MG63 (cell line): Measurements from ENCODE around the gene PHLDA3. TPM values are rescaled to one million over a fixed set of nuclear protein-coding genes. Genes with fewer than 3 reads are reported as not detected.
"Not testable (repeated sequence)": the region's sequence is repeated elsewhere in the genome, so short reads cannot be mapped to it uniquely, and the experiment has no call there.

ENCODE experiments used
- DNase-seq: peaks from one replicate; pipeline ENCODE4 v3.0.0-alpha.2; 2020
- H3K27me3 ChIP-seq: fragments of 250-450 bp; sonication (Bioruptor Pico); 2 replicates; pipeline ENCODE4 v1.5.1; 2020; ENCODE audit warnings: mild to moderate bottlenecking, moderate library complexity
- H3K36me3 ChIP-seq: fragments of 250-450 bp; sonication (Bioruptor Pico); 2 replicates; pipeline ENCODE4 v1.5.1; 2020; ENCODE audit warnings: mild to moderate bottlenecking, moderate library complexity
- H3K4me3 ChIP-seq: fragments of 250-450 bp; sonication (Bioruptor Pico); 2 replicates; pipeline ENCODE4 v1.5.1; 2020; ENCODE audit warnings: mild to moderate bottlenecking, moderate library complexity
- H3K9me3 ChIP-seq: fragments of 250-450 bp; sonication (Bioruptor Pico); 2 replicates; pipeline ENCODE4 v1.5.1; 2020; ENCODE audit warnings: mild to moderate bottlenecking, moderate library complexity
- total RNA-seq: library from RNA; depleted of rRNA; stranded (reverse); fragments of >200 nt; shearing (Covaris generic); gene quantifications from 2 replicates; pipeline ENCODE4 v1.2.3, GENCODE V29; 2014; ENCODE audit warnings: low replicate concordance

PHLDA3 gene
- total RNA-seq, 1 experiment from 2014 or later, result 72.2 TPM

DNA sequence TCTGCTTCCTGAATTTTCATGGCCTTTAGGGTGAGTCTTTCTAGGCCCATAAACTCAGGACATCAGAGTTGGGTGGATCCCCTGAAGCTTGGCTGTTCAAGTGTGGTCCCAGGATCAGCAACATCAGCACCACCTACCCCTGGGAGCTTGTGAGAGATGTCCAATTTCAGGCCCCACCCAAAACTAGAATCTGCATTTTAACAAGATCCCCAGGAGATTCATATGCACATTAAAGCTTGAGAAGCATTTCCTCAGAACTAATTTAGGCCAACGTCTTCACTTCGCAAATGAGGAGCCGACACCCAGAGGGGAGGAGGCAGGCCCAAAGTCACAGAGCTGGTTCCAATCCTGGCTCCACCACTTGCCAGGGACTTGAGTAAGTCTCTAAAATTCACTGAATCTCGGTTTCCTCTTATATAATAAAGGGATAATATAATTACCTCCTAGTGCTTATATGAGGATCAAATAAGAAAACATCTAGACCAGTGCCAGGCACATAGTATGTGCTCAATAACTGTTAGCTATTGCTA, 10.3 kb upstream of the PHLDA3 start:
- H3K36me3 ChIP-seq, result peaks cover 4% of the 10 kb centered on the region; the same call in 1 of the 2 replicates
- H3K27me3 ChIP-seq, result no peaks in the 10 kb centered on the region
- H3K4me3 ChIP-seq, result no peak overlapping the region
- H3K9me3 ChIP-seq, result no peaks in the 10 kb centered on the region
- DNase-seq, result no peak

DNA sequence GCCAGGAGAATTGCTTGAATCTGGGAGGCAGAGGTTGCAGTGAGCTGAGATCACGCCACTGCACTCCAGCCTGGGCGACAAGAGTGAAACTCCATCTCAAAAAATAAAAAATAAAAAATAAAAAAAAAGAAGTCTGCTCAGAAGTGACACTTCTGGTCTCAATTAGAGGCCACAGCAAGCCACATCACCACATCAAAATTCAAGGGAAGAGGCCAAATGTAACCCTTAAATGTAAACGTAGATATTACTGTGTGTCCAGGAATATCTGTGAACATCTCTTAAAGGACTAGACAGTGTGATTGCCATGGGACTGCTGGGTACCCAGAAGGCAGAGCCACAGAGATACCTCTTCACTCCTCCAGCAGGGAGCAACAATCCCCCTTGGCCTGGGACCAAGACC, 9.7 kb upstream of the PHLDA3 start:
- H3K4me3 ChIP-seq, H3K36me3 ChIP-seq, H3K27me3 ChIP-seq, H3K9me3 ChIP-seq, DNase-seq: not testable (repeated sequence)

- H3K9me3 ChIP-seq, result no peaks in the 10 kb centered on the region
- H3K4me3 ChIP-seq, result no peak overlapping the region
- H3K27me3 ChIP-seq, result no peaks in the 10 kb centered on the region
- peak; percentile 79 for DNase-seq
- no peaks in the 10 kb centered on the region for H3K36me3 ChIP-seq
Measured at GRCh38 chr1:201476670-201477344, 7.8 kb upstream of the PHLDA3 start.

GRCh38 chr1:201475915-201476669, 7.1 kb upstream of the PHLDA3 start:
- Histone ChIP-seq H3K27me3 (no peaks in the 10 kb centered on the region), H3K9me3 (no peaks in the 10 kb centered on the region), H3K36me3 (no peaks in the 10 kb centered on the region), H3K4me3 (no peak overlapping the region)
- no peak for DNase-seq

DNA sequence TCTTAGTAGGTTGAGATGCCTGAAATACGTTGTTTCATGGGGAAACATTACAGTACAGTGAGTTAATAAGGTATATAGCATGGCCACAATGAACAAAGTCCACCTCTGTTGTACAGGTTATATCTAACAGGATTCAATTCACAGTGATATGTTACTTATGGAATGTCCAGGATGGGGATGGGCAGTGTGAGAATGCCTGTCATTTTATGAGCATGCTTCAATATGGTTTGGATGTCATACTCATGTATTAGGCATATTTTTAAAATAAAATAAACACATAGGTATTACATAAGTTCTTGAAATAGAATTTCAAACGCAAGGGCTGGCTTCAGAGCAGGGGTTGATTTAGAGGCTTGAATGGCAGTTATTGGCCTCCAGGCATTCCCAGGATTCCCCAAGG, 6.1 kb upstream of the PHLDA3 start:
- Histone ChIP-seq H3K36me3 (no peaks in the 10 kb centered on the region), H3K9me3 (no peaks in the 10 kb centered on the region), H3K27me3 (no peaks in the 10 kb centered on the region), H3K4me3 (no peak overlapping the region)
- DNase-seq, result peak; percentile 62

DNA sequence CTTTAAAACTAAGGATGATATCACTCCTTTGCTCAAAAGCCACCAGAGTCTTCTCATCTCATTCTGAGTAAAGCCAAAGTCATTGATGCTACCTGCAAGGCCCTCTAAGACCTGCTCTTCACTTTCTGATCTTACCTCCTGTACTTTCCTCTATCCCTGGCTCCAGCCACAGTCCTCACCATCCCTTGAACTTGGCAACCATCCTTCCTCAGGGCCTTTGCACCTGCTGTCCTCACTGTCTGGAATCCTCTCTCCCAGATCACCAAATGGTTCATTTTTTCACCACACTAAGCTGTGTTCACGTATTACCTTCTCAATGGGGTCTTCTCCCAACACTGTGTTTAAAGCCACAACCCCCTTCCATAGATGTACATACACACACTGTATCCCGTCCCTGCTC, 4.3 kb upstream of the PHLDA3 start:
- no peaks in the 10 kb centered on the region for H3K27me3 ChIP-seq
- H3K36me3 ChIP-seq, result no peaks in the 10 kb centered on the region
- DNase-seq, result no peak
- no peaks in the 10 kb centered on the region for H3K9me3 ChIP-seq
- H3K4me3 ChIP-seq, result no peak overlapping the region

DNA sequence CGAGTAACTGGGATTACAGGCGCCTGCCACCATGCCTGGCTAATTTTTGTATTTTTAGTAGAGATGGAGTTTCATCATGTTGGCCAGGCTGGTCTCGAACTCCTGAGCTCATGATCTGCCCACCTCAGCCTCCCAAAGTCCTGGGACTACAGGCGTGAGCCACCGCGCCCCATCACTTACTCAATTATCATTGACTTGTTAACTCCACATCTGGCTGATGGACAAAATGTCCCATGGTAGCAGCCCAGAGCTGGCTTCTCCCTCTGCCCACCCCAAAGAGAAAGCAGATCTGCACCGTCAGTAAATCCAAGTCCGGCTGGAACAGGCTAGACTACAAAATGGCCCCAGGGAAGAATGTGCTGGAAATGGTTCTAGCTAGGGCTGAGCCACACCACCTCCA, 3.3 kb upstream of the PHLDA3 start:
- H3K9me3 ChIP-seq, H3K36me3 ChIP-seq, H3K27me3 ChIP-seq, DNase-seq, H3K4me3 ChIP-seq: not testable (repeated sequence)

GRCh38 chr1:201471772-201472171, 2.8 kb upstream of the PHLDA3 start:
- H3K9me3 ChIP-seq, result no peaks in the 10 kb centered on the region
- peaks cover 3% of the 10 kb centered on the region; the same call in 1 of the 2 replicates for H3K36me3 ChIP-seq
- peak; percentile 74 for DNase-seq

DNA sequence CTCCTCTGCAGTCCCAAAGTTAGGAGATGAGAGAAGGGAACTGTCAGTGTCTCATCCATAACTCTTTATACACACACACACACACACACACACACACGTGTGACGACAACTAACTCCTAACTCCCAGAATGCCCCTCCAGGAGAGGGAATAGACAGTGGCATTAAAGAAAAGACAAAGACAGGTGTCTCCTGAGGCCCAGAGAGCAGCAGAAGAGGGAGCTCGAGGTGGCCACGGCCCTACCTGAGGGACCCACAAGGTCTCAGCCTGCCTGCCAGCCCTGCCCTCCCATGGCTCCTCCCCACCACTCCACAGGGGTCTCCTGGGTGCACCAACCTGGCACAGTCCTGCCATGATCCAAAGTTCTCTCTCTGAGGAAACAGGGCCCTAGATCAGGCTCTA, 1.6 kb upstream of the PHLDA3 start:
- H3K27me3 ChIP-seq, result no peaks in the 10 kb centered on the region
- no peak overlapping the region for H3K4me3 ChIP-seq
- no peak for DNase-seq
- no peaks in the 10 kb centered on the region for H3K9me3 ChIP-seq
- H3K36me3 ChIP-seq, result peaks cover 10% of the 10 kb centered on the region

More at GRCh38 chr1:201471772-201472171, 2.8 kb upstream of the PHLDA3 start:
- no peak overlapping the region for H3K4me3 ChIP-seq
- H3K27me3 ChIP-seq, result no peaks in the 10 kb centered on the region

DNA sequence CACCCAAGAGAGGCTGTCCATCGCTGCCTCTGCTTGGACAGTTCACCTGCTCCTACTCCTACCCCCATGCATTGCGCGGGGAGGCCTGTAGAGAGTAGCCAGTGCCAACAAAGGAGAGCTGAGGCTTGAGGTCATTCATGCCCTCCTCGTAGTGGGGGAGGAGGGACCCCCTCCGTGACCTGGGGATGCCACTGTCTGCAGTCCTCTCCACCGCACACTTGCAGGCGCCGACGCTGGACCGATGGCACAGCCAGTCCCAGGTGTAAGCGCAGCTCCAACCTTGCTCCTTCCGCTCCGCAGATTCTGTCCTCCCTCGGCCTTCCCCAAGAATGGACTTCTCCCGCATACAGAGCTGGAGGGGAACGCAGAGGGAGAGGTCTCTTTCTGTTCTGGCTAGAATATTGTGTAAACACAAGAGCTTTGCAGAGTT, 672 bp upstream of the PHLDA3 start:
- Histone ChIP-seq H3K36me3 (peaks cover 19% of the 10 kb centered on the region), H3K27me3 (no peaks in the 10 kb centered on the region), H3K9me3 (no peaks in the 10 kb centered on the region), H3K4me3 (peak overlapping the region; percentile 69)
- DNase-seq, result no peak

DNA sequence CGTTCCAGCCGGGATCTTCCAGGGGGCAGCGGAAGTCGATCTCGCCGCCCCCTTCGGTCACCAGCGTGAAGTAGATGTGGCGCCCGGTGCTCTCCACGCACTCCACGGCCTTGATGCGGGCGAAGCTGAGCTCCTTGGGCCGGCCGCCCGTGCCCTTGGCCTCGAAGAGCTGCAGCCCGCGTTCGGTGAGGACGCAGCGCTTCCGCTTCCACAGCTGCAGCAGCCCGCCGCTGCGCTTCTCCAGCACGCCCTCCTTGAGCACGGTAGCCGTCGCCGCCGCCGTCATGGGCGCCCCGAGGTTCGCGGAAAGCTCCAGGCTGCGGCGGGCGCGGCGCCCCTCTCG, 516 bp downstream of the PHLDA3 start:
- no peaks in the 10 kb centered on the region for H3K9me3 ChIP-seq
- H3K27me3 ChIP-seq, result no peaks in the 10 kb centered on the region
- H3K36me3 ChIP-seq, result peaks cover 23% of the 10 kb centered on the region
- peak; percentile 53 for DNase-seq
- H3K4me3 ChIP-seq, result peak overlapping the region; percentile 69

GRCh38 chr1:201466492-201466891, 2.5 kb downstream of the PHLDA3 start:
- peaks cover 23% of the 10 kb centered on the region for H3K36me3 ChIP-seq
- peak overlapping the region; percentile 69; the same call in 1 of the 2 replicates for H3K4me3 ChIP-seq
- peak; percentile 77 for DNase-seq
- H3K9me3 ChIP-seq, result no peaks in the 10 kb centered on the region
- no peaks in the 10 kb centered on the region for H3K27me3 ChIP-seq

- peaks cover 23% of the 10 kb centered on the region for H3K36me3 ChIP-seq
- no peak for DNase-seq
- no peaks in the 10 kb centered on the region for H3K27me3 ChIP-seq
- no peak overlapping the region for H3K4me3 ChIP-seq
- no peaks in the 10 kb centered on the region for H3K9me3 ChIP-seq
Measured at GRCh38 chr1:201465698-201466290, 3.2 kb downstream of the PHLDA3 start.

DNA sequence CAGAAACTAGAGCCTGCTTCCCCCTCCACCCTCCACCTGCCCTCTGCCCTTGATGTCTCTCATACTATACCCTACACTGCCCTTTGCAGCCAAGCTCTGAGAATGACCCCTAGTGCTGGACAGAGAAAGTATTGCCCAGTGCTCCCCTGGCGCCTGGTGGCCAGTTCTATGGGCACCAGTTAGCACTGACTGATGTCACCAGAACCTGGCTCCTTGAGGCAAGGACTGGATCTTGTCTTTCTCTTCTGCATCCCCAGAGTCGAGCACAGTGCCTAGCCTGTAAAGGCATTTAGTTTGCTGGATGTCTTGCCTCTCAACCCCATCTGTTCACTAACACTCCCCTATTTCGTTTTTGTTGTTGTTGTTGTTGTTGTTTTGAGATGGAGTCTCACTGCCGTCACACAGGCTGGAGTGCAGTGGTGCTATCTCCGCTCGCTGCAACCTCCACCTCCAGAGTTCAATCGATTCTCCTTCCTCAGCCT, 5.9 kb downstream of the PHLDA3 start:
- Histone ChIP-seq H3K36me3 (peaks cover 23% of the 10 kb centered on the region), H3K27me3 (no peaks in the 10 kb centered on the region), H3K9me3 (no peaks in the 10 kb centered on the region), H3K4me3 (no peak overlapping the region)
- peak; percentile 78 for DNase-seq

- peaks cover 20% of the 10 kb centered on the region for H3K36me3 ChIP-seq
- H3K9me3 ChIP-seq, result no peaks in the 10 kb centered on the region
- no peaks in the 10 kb centered on the region for H3K27me3 ChIP-seq
- no peak overlapping the region for H3K4me3 ChIP-seq
- peak; percentile 98 for DNase-seq
Measured at GRCh38 chr1:201461645-201462441, 7.1 kb downstream of the PHLDA3 start.

DNA sequence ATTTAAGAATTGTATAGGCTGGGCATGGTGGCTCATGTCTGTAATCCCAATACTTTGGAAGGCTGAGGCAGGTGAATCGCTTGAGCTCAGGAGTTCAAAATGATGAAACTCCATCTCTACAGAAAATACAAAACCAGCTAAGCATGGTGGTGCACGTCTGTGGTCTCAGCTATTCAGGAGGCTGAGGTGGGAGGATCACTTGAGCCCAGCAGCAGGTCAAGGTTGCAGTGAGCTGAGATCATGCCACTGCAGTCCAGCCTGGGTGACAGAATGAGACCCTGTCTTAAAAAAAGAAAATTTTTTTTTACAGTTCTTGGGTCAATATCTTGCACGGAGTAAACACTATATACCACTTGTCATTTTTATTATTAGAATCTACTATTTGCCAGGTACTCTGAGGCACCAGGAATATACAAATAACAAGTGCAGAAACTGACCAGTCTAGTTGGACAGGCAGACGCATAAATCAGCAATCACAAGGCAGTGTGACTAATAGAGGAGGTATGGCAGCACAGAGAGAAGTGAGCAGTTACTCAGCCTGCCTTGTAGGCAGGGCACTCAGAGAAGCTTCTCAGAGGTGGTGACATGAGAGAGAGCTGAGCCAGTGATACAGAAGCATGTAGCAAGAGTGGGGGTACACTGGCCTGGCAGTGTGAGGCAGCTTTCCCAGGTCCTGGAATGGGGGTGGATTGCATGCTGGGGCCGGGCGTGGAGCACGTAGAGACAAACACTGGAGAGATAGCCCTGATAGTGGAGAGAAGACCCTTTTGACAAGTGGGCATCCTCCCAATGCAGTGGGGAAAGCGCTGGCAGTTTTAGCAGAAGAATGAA, 8.0 kb downstream of the PHLDA3 start:
- Histone ChIP-seq H3K36me3 (peaks cover 17% of the 10 kb centered on the region), H3K4me3 (no peak overlapping the region), H3K27me3 (no peaks in the 10 kb centered on the region), H3K9me3 (no peaks in the 10 kb centered on the region)
- DNase-seq, result peak; percentile 91
